Breast epithelium (tissue), 4 donors: Measurements from ENCODE around the gene VPS35. TPM values are rescaled to one million over a fixed set of nuclear protein-coding genes. Genes with fewer than 3 reads are reported as not detected.

ENCODE experiments used
- DNase-seq, 2 donors: peaks; one replicate each; pipeline ENCODE4 v3.0.0-alpha.2; 2019; ENCODE audit warnings: low spot score in 2 of 2
- H3K27ac ChIP-seq, 2 donors: fragments of 200-600 bp; sonication (generic) in 1 of 2; one replicate each; pipeline ENCODE4 v1.5.1; 2016 to 2019; ENCODE audit warnings: mild to moderate bottlenecking in 1 of 2
- H3K27me3 ChIP-seq, 2 donors: fragments of 200-600 bp; sonication (generic) in 1 of 2; one replicate each; pipeline versions ENCODE4 v1.5.1 to v1.6.0; 2017 to 2019; ENCODE audit warnings: control low read depth in 1 of 2, mild to moderate bottlenecking in 1 of 2
- H3K36me3 ChIP-seq: fragments of 200-600 bp; one replicate; pipeline ENCODE4 v1.5.1; 2019
- H3K4me1 ChIP-seq, 2 donors: fragments of 200-600 bp; sonication (generic); one replicate each; pipeline ENCODE4 v1.5.1; 2016 to 2019; ENCODE audit warnings: control low read depth in 1 of 2
- H3K4me3 ChIP-seq, 3 donors: fragments of 200-600 bp; sonication (generic); 1 replicate in 2 of 3; 2 replicates in 1 of 3; pipeline ENCODE4 v1.5.1; 2016 to 2019; ENCODE audit warnings: mild to moderate bottlenecking in 3 of 3, moderate library complexity in 2 of 3
- H3K9me3 ChIP-seq, 2 donors: fragments of 200-600 bp; sonication (generic) in 1 of 2; one replicate each; pipeline ENCODE4 v1.5.1; 2016 to 2019; ENCODE audit warnings: control low read depth in 1 of 2
- CTCF ChIP-seq, 3 donors: fragments of 450-650 bp; IDR thresholded peaks; one replicate each; pipeline ENCODE4 v1.5.1; 2016 to 2017; ENCODE audit warnings: antibody characterized with exemption in 3 of 3, mild to moderate bottlenecking in 3 of 3, moderate library complexity in 3 of 3
- POLR2A ChIP-seq: fragments of 450-650 bp; IDR thresholded peaks from one replicate; pipeline ENCODE4 v1.6.1; 2016; ENCODE audit warnings: antibody characterized with exemption, mild to moderate bottlenecking, moderate library complexity
- POLR2AphosphoS5 ChIP-seq, 3 donors: sonication (generic); formaldehyde crosslinking; IDR thresholded peaks; one replicate each; pipeline ENCODE4 v1.6.1; 2017; ENCODE audit warnings: antibody characterized with exemption in 3 of 3
- intact Hi-C: fragments of 100-400 bp; cut with DNase I; formaldehyde crosslinking; loops from one replicate; pipeline ENCODE4 v1.15.1; 2023; ENCODE audit warnings: low total_unique reads
- total RNA-seq, 3 donors: library from RNA; depleted of rRNA; stranded (reverse); fragments of >200 nt; gene quantifications; one replicate each; pipeline ENCODE4 v1.1.0, GENCODE V29; 2016

Gene VPS35
- total RNA-seq, 3 donors from 2014 or later, result 56.0 to 117 (median 66.9) TPM

GRCh38 chr16:46612121-46612520 is 76.9 kb downstream of the VPS35 start:
- H3K27me3 ChIP-seq, result no peaks in the 10 kb centered on the region
- no peaks in the 10 kb centered on the region for H3K9me3 ChIP-seq
- TF ChIP-seq POLR2A (no peak), CTCF (IDR thresholded peaks at IDR 0.05) (no peak), POLR2AphosphoS5 (IDR thresholded peaks at IDR 0.05) (no peak)
- no peaks in the 10 kb centered on the region for H3K4me1 ChIP-seq
- no peaks in the 10 kb centered on the region for H3K36me3 ChIP-seq
- no peak for DNase-seq
- no peak overlapping the region for H3K4me3 ChIP-seq
- no peak overlapping the region for H3K27ac ChIP-seq
- intact Hi-C loops, result no loop called here

DNA sequence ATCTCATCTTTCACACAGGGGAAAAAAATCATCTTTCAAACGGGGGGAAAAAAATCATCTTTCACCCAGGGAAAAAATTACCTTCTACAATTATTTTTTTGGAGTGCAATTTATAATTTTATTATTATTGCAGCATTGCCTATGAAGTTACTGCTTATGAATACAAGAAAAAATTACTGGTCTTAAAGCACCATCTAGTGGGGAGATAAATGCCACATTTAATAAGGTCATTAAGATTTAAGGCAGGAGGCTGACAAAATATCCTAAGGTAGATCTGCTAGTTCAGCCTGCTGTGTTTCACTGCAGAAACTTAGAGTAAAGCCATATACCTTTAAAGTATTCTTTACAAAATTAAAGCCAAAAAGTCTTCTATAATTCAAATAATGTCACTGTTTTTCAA is 81.4 kb downstream of the VPS35 start:
- Histone ChIP-seq H3K4me1 (no peaks in the 10 kb centered on the region), H3K27me3 (no peaks in the 10 kb centered on the region), H3K36me3 (no peaks in the 10 kb centered on the region), H3K27ac (no peak overlapping the region), H3K9me3 (no peaks in the 10 kb centered on the region), H3K4me3 (no peak overlapping the region)
- peak in 2 of 3 donors; percentile 24 to 39 for TF ChIP-seq CTCF (IDR thresholded peaks at IDR 0.05)
- TF ChIP-seq POLR2A, result no peak
- intact Hi-C loops, result no loop called here
- DNase-seq, result no peak

DNA sequence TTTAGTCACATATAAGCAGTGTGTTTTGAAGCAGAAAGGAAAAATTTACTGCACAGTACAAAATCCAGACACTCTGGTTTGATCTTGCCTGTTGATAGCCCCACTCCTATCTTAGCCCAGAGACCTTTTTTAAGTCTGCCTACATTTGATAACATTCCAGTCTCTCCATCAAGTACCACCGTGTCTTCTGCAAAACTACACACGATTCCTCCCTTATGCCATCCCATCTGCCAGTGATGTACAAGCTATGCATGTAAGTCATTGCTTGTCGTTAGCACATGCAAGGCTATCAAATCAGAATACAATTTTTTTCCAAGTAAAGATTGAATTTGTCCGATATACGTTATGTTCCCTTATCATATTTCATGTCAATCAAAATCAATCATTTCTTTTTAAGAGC is 82.7 kb downstream of the VPS35 start:
- H3K9me3 ChIP-seq, result no peaks in the 10 kb centered on the region
- no peaks in the 10 kb centered on the region for H3K27me3 ChIP-seq
- no peak overlapping the region for H3K4me3 ChIP-seq
- DNase-seq, result no peak
- intact Hi-C loops, result no loop called here
- no peak overlapping the region for H3K27ac ChIP-seq
- no peaks in the 10 kb centered on the region for H3K4me1 ChIP-seq
- H3K36me3 ChIP-seq, result no peaks in the 10 kb centered on the region
- no peak for TF ChIP-seq POLR2AphosphoS5 (IDR thresholded peaks at IDR 0.05)
- TF ChIP-seq POLR2A, result no peak
- no peak for TF ChIP-seq CTCF (IDR thresholded peaks at IDR 0.05)

Other genes with a start within 250 kb of the VPS35 start
- gene SHCBP1, start 67.8 kb downstream of the VPS35 start, total RNA-seq, result under 1 TPM; 0.33 to 0.96 (median 0.44) TPM
- 1 to 10 TPM in 1 of 3 donors, under 1 TPM in 2; 0.66 to 1.3 (median 0.80) TPM for gene ORC6, start 481 bp upstream of the VPS35 start, total RNA-seq
- gene MYLK3, start 59.2 kb upstream of the VPS35 start, total RNA-seq, result under 1 TPM in 2 of 3 donors, not detected in 1; 0.48 to 0.59 TPM
- gene C16orf87, start 142.0 kb upstream of the VPS35 start, total RNA-seq, result 1 to 10 TPM; 3.6 to 7.6 (median 5.9) TPM
- 10 to 100 TPM; 17.4 to 56.2 (median 21.7) TPM for gene GPT2, start 195.2 kb upstream of the VPS35 start, total RNA-seq